WTC11 (cell line): Measurements from ENCODE around the gene ARCN1. TPM values are rescaled to one million over a fixed set of nuclear protein-coding genes. Genes with fewer than 3 reads are reported as not detected.

Experiments used
- ATAC-seq: fragments of 200-7000 bp; cut with Tn5 transposase; 2 replicates; pipeline ENCODE4 v1.10.0; 2021; ENCODE audit warnings: mild to moderate bottlenecking, moderate library complexity
- CTCF ChIA-PET: fragments of 300-600 bp; sonication (Branson Sonifier 250); formaldehyde crosslinking; loops from one replicate; lab custom pipeline; 2021; ENCODE audit warnings: antibody characterized with exemption; lab: Charles Lee
- POLR2A ChIA-PET: fragments of 350-600 bp; sonication (Branson Sonifier 250); formaldehyde crosslinking; loops from one replicate; lab custom pipeline; 2021; ENCODE audit warnings: antibody characterized with exemption; lab: Charles Lee
- DNase-seq: peaks from one replicate; pipeline ENCODE4 v3.0.0; 2021; ENCODE audit warnings: low spot score
- H3K27ac Mint-ChIP-seq: 2 replicates; pipeline ENCODE4 v1.8.0; 2021; ENCODE audit warnings: mixed read lengths
- H3K27me3 Mint-ChIP-seq: 2 replicates; pipeline ENCODE4 v1.8.0; 2021; ENCODE audit warnings: low read depth, mild to moderate bottlenecking, moderate library complexity, mixed read lengths
- H3K36me3 Mint-ChIP-seq: 2 replicates; pipeline ENCODE4 v1.8.0; 2021; ENCODE audit warnings: mixed read lengths
- H3K4me1 Mint-ChIP-seq: 2 replicates; pipeline ENCODE4 v1.8.0; 2022; ENCODE audit warnings: mixed read lengths
- H3K4me3 Mint-ChIP-seq: 2 replicates; pipeline ENCODE4 v1.8.0; 2021; ENCODE audit warnings: mild to moderate bottlenecking, moderate library complexity, mixed read lengths
- H3K9me3 Mint-ChIP-seq: 2 replicates; pipeline ENCODE4 v1.8.0; 2021; ENCODE audit warnings: mixed read lengths
- CBFB ChIP-seq: sonication (generic); formaldehyde crosslinking; IDR thresholded peaks from 2 replicates; pipeline ENCODE4 v1.8.1; 2022; ENCODE audit warnings: mild to moderate bottlenecking, low read depth, missing genetic modification reagents
- ELF4 ChIP-seq: sonication (generic); formaldehyde crosslinking; IDR thresholded peaks from 2 replicates; pipeline ENCODE4 v1.8.1; 2022; ENCODE audit warnings: low read depth, mild to moderate bottlenecking, moderate library complexity, missing genetic modification reagents
- ESRRA ChIP-seq: sonication (generic); formaldehyde crosslinking; IDR thresholded peaks from 2 replicates; pipeline ENCODE4 v1.8.1; 2022; ENCODE audit warnings: mild to moderate bottlenecking, missing genetic modification reagents, borderline replicate concordance
- FOXJ3 ChIP-seq: sonication (generic); formaldehyde crosslinking; IDR thresholded peaks from 2 replicates; pipeline ENCODE4 v1.9.0; 2021; ENCODE audit warnings: missing genetic modification reagents, mild to moderate bottlenecking, borderline replicate concordance
- FOXP1 ChIP-seq: sonication (generic); formaldehyde crosslinking; IDR thresholded peaks from 2 replicates; pipeline ENCODE4 v1.8.0; 2022; ENCODE audit warnings: missing genetic modification reagents, mild to moderate bottlenecking, moderate library complexity, borderline replicate concordance
- GRHL2 ChIP-seq: fragments of 250-450 bp; sonication (Bioruptor Pico); IDR thresholded peaks from 2 replicates; pipeline ENCODE4 v1.8.0; 2022; ENCODE audit warnings: mild to moderate bottlenecking, moderate library complexity; ENCODE audit not compliant: insufficient replicate concordance, severe bottlenecking
- JAZF1 ChIP-seq: fragments of 250-450 bp; sonication (Bioruptor Pico); IDR thresholded peaks from 2 replicates; pipeline ENCODE4 v1.9.0; 2021; ENCODE audit warnings: moderate library complexity, mild to moderate bottlenecking, inconsistent platforms
- MXD4 ChIP-seq: fragments of 250-450 bp; sonication (Bioruptor Pico); IDR thresholded peaks from 2 replicates; pipeline ENCODE4 v1.8.0; 2021; ENCODE audit warnings: mild to moderate bottlenecking, moderate library complexity, borderline replicate concordance
- MYBL2 ChIP-seq: sonication (generic); formaldehyde crosslinking; IDR thresholded peaks from 2 replicates; pipeline ENCODE4 v1.8.1; 2023; ENCODE audit warnings: mild to moderate bottlenecking, moderate library complexity, missing genetic modification reagents
- NFATC4 ChIP-seq: fragments of 250-450 bp; sonication (Bioruptor Pico); IDR thresholded peaks from 2 replicates; pipeline ENCODE4 v1.9.0; 2021; ENCODE audit warnings: mild to moderate bottlenecking
- NR1H2 ChIP-seq: sonication (generic); formaldehyde crosslinking; IDR thresholded peaks from 2 replicates; pipeline ENCODE4 v1.9.0; 2021; ENCODE audit warnings: mild to moderate bottlenecking, moderate library complexity, missing genetic modification reagents
- TEAD1 ChIP-seq: sonication (generic); formaldehyde crosslinking; IDR thresholded peaks from 2 replicates; pipeline ENCODE4 v1.8.0; 2022; ENCODE audit warnings: mild to moderate bottlenecking, missing genetic modification reagents
- TP53 ChIP-seq: sonication (generic); formaldehyde crosslinking; IDR thresholded peaks from 2 replicates; pipeline ENCODE4 v1.8.1; 2023; ENCODE audit warnings: mild to moderate bottlenecking, missing genetic modification reagents
- ZNF138 ChIP-seq: sonication (generic); formaldehyde crosslinking; conservative IDR thresholded peaks from 2 replicates; pipeline ENCODE4 v1.8.1; 2022; ENCODE audit warnings: mild to moderate bottlenecking, moderate library complexity, missing genetic modification reagents
- total RNA-seq: library from RNA; stranded (reverse); gene quantifications from 3 replicates; pipeline ENCODE4 v1.2.3, GENCODE V29; 2021
- TF ChIP-seq, protein P1 (sequence below): sonication (generic); formaldehyde crosslinking; IDR thresholded peaks from 2 replicates; pipeline ENCODE4 v1.8.1; 2022; ENCODE audit warnings: low read depth, missing genetic modification reagents, borderline replicate concordance
- TF ChIP-seq, protein P2 (sequence below): fragments of 250-450 bp; sonication (Bioruptor Pico); IDR thresholded peaks from 2 replicates; pipeline ENCODE4 v1.8.0; 2021; ENCODE audit warnings: mild to moderate bottlenecking
- TF ChIP-seq, protein P3 (sequence below): sonication (generic); formaldehyde crosslinking; IDR thresholded peaks from 2 replicates; pipeline ENCODE4 v1.8.1; 2023; ENCODE audit warnings: mild to moderate bottlenecking, missing genetic modification reagents, borderline replicate concordance
- TF ChIP-seq, protein P4 (sequence below): sonication (generic); formaldehyde crosslinking; IDR thresholded peaks from 2 replicates; pipeline ENCODE4 v1.8.1; 2023; ENCODE audit warnings: mild to moderate bottlenecking, moderate library complexity, missing genetic modification reagents
- TF ChIP-seq, protein P5 (sequence below): sonication (generic); formaldehyde crosslinking; IDR thresholded peaks from 2 replicates; pipeline ENCODE4 v1.8.0; 2023; ENCODE audit warnings: missing genetic modification reagents
- TF ChIP-seq, protein P6 (sequence below): sonication (generic); formaldehyde crosslinking; IDR thresholded peaks from 2 replicates; pipeline ENCODE4 v1.8.0; 2022; ENCODE audit warnings: mild to moderate bottlenecking, missing genetic modification reagents

ARCN1 gene
- total RNA-seq, 1 experiment from 2014 or later = 154 TPM

DNA sequence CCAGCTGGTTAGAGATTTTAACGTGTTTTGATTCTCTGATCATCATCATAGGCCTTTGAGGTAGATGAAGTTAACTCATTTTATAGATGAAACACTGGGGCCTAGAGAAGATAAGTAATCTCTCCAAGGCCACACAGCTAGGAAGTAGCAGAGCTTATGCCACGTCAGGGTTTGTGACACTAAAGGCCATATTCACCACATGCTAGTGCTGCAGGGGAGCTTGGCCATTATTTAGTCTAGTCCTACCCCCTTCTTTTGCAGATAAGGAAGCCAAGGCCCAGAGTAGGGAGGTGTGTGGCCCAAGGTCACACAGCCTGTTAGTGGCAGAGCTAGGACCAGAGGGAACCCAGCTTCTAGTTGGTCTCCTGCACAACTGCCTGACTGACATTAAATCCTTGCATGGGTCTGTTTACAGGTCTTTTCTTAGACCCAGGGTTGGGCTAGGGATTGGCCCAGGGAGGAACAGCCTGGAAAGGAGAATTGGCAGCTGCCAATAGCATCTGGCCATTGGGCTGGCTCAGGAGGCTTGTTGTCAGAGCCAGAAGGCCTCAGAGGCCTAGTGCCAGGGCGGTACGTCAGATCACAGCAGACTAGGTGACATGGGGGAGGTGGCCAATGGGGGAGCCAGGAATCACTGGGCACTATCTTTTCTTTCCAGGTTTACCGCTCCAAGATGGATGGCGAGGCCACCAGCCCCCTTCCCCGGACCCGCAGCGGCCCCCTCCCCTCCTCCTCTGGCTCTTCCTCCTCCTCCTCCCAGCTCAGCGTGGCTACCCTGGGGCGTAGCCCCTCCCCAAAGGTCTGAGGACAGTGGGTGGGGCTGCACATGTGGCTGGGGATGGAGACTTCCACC is 71.2 kb downstream of the ARCN1 start:
- no peak for ATAC-seq
- Mint-ChIP-seq H3K4me3 (no peak overlapping the region), H3K4me1 (no peaks in the 10 kb centered on the region), H3K27ac (no peak overlapping the region), H3K36me3 (peaks cover 37% of the 10 kb centered on the region), H3K27me3 (no peaks in the 10 kb centered on the region), H3K9me3 (no peaks in the 10 kb centered on the region)
- no peak for DNase-seq
- ChIA-PET CTCF (interaction anchor here (1.3 kb wide), 1 partner anchor 49 kb away, joined by 5 read pairs; no protein-coding TSS in a partner anchor), POLR2A (interaction anchor here (0.6 kb wide), 1 partner anchor 50 kb away, joined by 7 read pairs; no protein-coding TSS in a partner anchor)
- TF ChIP-seq, protein P1, sequence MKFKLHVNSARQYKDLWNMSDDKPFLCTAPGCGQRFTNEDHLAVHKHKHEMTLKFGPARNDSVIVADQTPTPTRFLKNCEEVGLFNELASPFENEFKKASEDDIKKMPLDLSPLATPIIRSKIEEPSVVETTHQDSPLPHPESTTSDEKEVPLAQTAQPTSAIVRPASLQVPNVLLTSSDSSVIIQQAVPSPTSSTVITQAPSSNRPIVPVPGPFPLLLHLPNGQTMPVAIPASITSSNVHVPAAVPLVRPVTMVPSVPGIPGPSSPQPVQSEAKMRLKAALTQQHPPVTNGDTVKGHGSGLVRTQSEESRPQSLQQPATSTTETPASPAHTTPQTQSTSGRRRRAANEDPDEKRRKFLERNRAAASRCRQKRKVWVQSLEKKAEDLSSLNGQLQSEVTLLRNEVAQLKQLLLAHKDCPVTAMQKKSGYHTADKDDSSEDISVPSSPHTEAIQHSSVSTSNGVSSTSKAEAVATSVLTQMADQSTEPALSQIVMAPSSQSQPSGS (CRISPR knock-in tag) = no peak
- TF ChIP-seq TP53 (CRISPR knock-in tag) (no peak), FOXP1 (CRISPR knock-in tag) (no peak), GRHL2 (CRISPR knock-in tag) (no peak), NFATC4 (CRISPR knock-in tag) (no peak)
- TF ChIP-seq, protein P2, sequence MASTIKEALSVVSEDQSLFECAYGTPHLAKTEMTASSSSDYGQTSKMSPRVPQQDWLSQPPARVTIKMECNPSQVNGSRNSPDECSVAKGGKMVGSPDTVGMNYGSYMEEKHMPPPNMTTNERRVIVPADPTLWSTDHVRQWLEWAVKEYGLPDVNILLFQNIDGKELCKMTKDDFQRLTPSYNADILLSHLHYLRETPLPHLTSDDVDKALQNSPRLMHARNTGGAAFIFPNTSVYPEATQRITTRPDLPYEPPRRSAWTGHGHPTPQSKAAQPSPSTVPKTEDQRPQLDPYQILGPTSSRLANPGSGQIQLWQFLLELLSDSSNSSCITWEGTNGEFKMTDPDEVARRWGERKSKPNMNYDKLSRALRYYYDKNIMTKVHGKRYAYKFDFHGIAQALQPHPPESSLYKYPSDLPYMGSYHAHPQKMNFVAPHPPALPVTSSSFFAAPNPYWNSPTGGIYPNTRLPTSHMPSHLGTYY (CRISPR knock-in tag) = no peak
- TF ChIP-seq, protein P3, sequence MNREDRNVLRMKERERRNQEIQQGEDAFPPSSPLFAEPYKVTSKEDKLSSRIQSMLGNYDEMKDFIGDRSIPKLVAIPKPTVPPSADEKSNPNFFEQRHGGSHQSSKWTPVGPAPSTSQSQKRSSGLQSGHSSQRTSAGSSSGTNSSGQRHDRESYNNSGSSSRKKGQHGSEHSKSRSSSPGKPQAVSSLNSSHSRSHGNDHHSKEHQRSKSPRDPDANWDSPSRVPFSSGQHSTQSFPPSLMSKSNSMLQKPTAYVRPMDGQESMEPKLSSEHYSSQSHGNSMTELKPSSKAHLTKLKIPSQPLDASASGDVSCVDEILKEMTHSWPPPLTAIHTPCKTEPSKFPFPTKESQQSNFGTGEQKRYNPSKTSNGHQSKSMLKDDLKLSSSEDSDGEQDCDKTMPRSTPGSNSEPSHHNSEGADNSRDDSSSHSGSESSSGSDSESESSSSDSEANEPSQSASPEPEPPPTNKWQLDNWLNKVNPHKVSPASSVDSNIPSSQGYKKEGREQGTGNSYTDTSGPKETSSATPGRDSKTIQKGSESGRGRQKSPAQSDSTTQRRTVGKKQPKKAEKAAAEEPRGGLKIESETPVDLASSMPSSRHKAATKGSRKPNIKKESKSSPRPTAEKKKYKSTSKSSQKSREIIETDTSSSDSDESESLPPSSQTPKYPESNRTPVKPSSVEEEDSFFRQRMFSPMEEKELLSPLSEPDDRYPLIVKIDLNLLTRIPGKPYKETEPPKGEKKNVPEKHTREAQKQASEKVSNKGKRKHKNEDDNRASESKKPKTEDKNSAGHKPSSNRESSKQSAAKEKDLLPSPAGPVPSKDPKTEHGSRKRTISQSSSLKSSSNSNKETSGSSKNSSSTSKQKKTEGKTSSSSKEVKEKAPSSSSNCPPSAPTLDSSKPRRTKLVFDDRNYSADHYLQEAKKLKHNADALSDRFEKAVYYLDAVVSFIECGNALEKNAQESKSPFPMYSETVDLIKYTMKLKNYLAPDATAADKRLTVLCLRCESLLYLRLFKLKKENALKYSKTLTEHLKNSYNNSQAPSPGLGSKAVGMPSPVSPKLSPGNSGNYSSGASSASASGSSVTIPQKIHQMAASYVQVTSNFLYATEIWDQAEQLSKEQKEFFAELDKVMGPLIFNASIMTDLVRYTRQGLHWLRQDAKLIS = no peak

DNA sequence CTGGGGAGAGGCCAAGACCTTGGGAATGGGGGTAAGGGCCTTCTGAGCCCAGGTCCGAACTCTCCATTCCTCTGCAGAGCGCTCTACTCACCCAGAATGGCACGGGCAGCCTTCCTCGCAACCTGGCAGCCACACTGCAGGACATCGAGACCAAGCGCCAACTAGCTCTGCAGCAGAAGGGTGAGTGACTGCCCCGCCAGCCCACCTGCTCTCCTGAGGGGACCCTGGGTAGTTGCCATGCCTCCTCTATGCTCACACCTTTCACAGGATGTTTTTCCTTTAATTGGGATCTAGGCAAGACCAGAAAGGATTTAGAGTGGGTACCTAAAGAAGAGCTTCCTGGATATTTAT is 71.8 kb downstream of the ARCN1 start:
- Mint-ChIP-seq H3K36me3 (peaks cover 39% of the 10 kb centered on the region), H3K27ac (no peak overlapping the region), H3K9me3 (no peaks in the 10 kb centered on the region), H3K4me3 (no peak overlapping the region), H3K27me3 (no peaks in the 10 kb centered on the region), H3K4me1 (no peaks in the 10 kb centered on the region)
- ChIA-PET POLR2A (no interaction called here), CTCF (no interaction called here)
- ATAC-seq (no peak), DNase-seq (no peak)
- TF ChIP-seq, protein P4, sequence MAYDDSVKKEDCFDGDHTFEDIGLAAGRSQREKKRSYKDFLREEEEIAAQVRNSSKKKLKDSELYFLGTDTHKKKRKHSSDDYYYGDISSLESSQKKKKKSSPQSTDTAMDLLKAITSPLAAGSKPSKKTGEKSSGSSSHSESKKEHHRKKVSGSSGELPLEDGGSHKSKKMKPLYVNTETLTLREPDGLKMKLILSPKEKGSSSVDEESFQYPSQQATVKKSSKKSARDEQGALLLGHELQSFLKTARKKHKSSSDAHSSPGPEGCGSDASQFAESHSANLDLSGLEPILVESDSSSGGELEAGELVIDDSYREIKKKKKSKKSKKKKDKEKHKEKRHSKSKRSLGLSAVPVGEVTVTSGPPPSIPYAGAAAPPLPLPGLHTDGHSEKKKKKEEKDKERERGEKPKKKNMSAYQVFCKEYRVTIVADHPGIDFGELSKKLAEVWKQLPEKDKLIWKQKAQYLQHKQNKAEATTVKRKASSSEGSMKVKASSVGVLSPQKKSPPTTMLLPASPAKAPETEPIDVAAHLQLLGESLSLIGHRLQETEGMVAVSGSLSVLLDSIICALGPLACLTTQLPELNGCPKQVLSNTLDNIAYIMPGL (CRISPR knock-in tag) = no peak
- TF ChIP-seq JAZF1 = no peak
- no peak for TF ChIP-seq MYBL2

DNA sequence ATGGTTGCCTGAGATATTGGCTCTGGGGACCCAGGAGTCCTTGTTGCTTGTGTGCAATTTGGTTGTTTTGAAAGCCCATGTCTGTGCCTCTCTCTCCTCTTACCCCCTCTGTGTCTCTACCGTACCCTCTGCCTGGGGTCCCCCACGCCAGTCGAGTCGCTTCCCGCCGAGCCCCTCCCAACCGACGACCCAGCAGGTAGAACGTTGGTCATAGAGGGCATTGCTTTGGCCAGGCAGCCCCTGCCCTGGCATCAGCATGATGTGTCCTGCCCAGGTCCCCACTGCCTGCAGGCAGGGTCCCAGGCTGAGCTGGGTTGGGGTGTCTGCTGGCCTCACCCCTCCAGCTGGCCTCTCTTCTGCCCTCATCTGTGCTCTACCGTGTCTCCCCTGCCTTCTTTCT is 72.3 kb downstream of the ARCN1 start:
- H3K4me3 Mint-ChIP-seq = no peak overlapping the region
- ChIA-PET POLR2A (no interaction called here), CTCF (interaction anchor here (0.6 kb wide), 1 partner anchor 9 kb away, joined by 3 read pairs; no protein-coding TSS in a partner anchor)
- H3K4me1 Mint-ChIP-seq = no peaks in the 10 kb centered on the region
- no peak overlapping the region for H3K27ac Mint-ChIP-seq
- peaks cover 38% of the 10 kb centered on the region for H3K36me3 Mint-ChIP-seq
- no peaks in the 10 kb centered on the region for H3K9me3 Mint-ChIP-seq
- no peaks in the 10 kb centered on the region for H3K27me3 Mint-ChIP-seq
- ATAC-seq (no peak), DNase-seq (no peak)
- TF ChIP-seq FOXJ3 = no peak
- TF ChIP-seq, protein P5, sequence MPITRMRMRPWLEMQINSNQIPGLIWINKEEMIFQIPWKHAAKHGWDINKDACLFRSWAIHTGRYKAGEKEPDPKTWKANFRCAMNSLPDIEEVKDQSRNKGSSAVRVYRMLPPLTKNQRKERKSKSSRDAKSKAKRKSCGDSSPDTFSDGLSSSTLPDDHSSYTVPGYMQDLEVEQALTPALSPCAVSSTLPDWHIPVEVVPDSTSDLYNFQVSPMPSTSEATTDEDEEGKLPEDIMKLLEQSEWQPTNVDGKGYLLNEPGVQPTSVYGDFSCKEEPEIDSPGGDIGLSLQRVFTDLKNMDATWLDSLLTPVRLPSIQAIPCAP (CRISPR knock-in tag) = no peak
- TF ChIP-seq, protein P6, sequence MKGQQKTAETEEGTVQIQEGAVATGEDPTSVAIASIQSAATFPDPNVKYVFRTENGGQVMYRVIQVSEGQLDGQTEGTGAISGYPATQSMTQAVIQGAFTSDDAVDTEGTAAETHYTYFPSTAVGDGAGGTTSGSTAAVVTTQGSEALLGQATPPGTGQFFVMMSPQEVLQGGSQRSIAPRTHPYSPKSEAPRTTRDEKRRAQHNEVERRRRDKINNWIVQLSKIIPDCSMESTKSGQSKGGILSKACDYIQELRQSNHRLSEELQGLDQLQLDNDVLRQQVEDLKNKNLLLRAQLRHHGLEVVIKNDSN = no peak
- TF ChIP-seq ZNF138 (CRISPR knock-in tag) = no peak
- TF ChIP-seq CBFB (CRISPR knock-in tag) = no peak
- no peak for TF ChIP-seq ELF4 (CRISPR knock-in tag)
- TF ChIP-seq TEAD1 (CRISPR knock-in tag) = no peak
- no peak for TF ChIP-seq MXD4
- no peak for TF ChIP-seq NR1H2 (CRISPR knock-in tag)
- TF ChIP-seq ESRRA (CRISPR knock-in tag) = no peak
